Fibroblast of lung (primary cell): ENCODE results near the gene CD1D. TPM values are rescaled to one million over a fixed set of nuclear protein-coding genes. Genes with fewer than 3 reads are reported as not detected.
"Not testable (repeated sequence)": the region's sequence is repeated elsewhere in the genome, so short reads cannot be mapped to it uniquely, and the experiment has no call there.

Experiments used
- DNase-seq, 2 donors: peaks; one replicate each; pipeline versions ENCODE4 v3.0.0 to v3.0.0-alpha.2; 2010; ENCODE audit warnings: low read depth in 2 of 2
- H2AFZ ChIP-seq: 2 replicates; pipeline ENCODE4 v1.5.1; 2012; ENCODE audit warnings: low read length, control low read depth, inconsistent platforms
- H3K27ac ChIP-seq: 2 replicates; pipeline ENCODE4 v1.5.1; 2011; ENCODE audit warnings: low read length, control low read depth; ENCODE audit not compliant: insufficient read depth
- H3K27me3 ChIP-seq: 2 replicates; pipeline ENCODE4 v1.5.1; 2011; ENCODE audit warnings: mild to moderate bottlenecking, low read length; ENCODE audit not compliant: control insufficient read depth, insufficient read depth
- H3K36me3 ChIP-seq: 2 replicates; pipeline ENCODE4 v1.5.1; 2011; ENCODE audit warnings: low read length; ENCODE audit not compliant: control insufficient read depth, insufficient read depth
- H3K4me1 ChIP-seq: 2 replicates; pipeline ENCODE4 v1.5.1; 2011; ENCODE audit warnings: low read length; ENCODE audit not compliant: control insufficient read depth, insufficient read depth; ENCODE audit errors: extremely low read depth
- H3K4me2 ChIP-seq: 2 replicates; pipeline ENCODE4 v1.5.1; 2011; ENCODE audit warnings: low read length, control low read depth; ENCODE audit not compliant: insufficient read depth; ENCODE audit errors: extremely low read depth
- H3K4me3 ChIP-seq, 4 experiments: fragments of 200-600 bp in 1 of 4; sonication (generic) in 1 of 4; replicated peaks in 1 of 4; 2 replicates each; pipeline ENCODE4 v1.5.1; 2011 to 2016; ENCODE audit warnings: low read length in 4 of 4, low read depth in 3 of 4, mild to moderate bottlenecking in 3 of 4, control low read depth in 2 of 4, inconsistent platforms in 1 of 4, mixed read lengths in 1 of 4; ENCODE audit not compliant: insufficient read depth in 1 of 4; ENCODE audit errors: control extremely low read depth in 1 of 4
- H3K79me2 ChIP-seq: 2 replicates; pipeline ENCODE4 v1.5.1; 2012; ENCODE audit warnings: mild to moderate bottlenecking, low read length, inconsistent platforms; ENCODE audit not compliant: control insufficient read depth, insufficient read depth
- H3K9ac ChIP-seq: 2 replicates; pipeline ENCODE4 v1.5.1; 2011; ENCODE audit warnings: mild to moderate bottlenecking, low read length, control low read depth; ENCODE audit not compliant: insufficient read depth
- H3K9me3 ChIP-seq: 2 replicates; pipeline ENCODE4 v1.5.1; 2012; ENCODE audit warnings: low read depth, low read length; ENCODE audit not compliant: control insufficient read depth, insufficient read depth
- H4K20me1 ChIP-seq: 2 replicates; pipeline ENCODE4 v1.5.1; 2011; ENCODE audit warnings: low read length; ENCODE audit not compliant: control insufficient read depth, insufficient read depth; ENCODE audit errors: extremely low read depth
- CTCF ChIP-seq, 2 donors: IDR thresholded peaks in 1 of 2; conservative IDR thresholded peaks in 1 of 2; 1 replicate in 1 of 2; 2 replicates in 1 of 2; pipeline ENCODE4 v1.5.1; 2011 to 2012; ENCODE audit warnings: low read length in 2 of 2, control low read depth in 1 of 2, inconsistent platforms in 1 of 2, low read depth in 1 of 2, mild to moderate bottlenecking in 1 of 2
- EZH2 ChIP-seq: IDR thresholded peaks from 2 replicates; pipeline ENCODE4 v1.5.1; 2012; ENCODE audit warnings: low read length, control low read depth, mild to moderate bottlenecking; ENCODE audit errors: missing control alignments
- polyA plus RNA-seq, 2 donors: library from polyadenylated mRNA; depleted of rRNA in 1 of 2; stranded (reverse) in 1 of 2; unstranded in 1 of 2; fragments of >200 nt; gene quantifications; 2 replicates each; pipeline ENCODE4 v1.2.1, GENCODE V29; 2011 to 2012; ENCODE audit warnings: missing spikeins in 1 of 2
- total RNA-seq: library from RNA; depleted of rRNA; stranded (reverse); fragments of >200 nt; gene quantifications from 2 replicates; pipeline ENCODE4 v1.2.1, GENCODE V29; 2014

Gene CD1D
- total and polyA plus RNA-seq, 2 donors (not counting 1 experiment from before 2014, with no cell fraction given): 0.66 TPM; not detected in 1

DNA sequence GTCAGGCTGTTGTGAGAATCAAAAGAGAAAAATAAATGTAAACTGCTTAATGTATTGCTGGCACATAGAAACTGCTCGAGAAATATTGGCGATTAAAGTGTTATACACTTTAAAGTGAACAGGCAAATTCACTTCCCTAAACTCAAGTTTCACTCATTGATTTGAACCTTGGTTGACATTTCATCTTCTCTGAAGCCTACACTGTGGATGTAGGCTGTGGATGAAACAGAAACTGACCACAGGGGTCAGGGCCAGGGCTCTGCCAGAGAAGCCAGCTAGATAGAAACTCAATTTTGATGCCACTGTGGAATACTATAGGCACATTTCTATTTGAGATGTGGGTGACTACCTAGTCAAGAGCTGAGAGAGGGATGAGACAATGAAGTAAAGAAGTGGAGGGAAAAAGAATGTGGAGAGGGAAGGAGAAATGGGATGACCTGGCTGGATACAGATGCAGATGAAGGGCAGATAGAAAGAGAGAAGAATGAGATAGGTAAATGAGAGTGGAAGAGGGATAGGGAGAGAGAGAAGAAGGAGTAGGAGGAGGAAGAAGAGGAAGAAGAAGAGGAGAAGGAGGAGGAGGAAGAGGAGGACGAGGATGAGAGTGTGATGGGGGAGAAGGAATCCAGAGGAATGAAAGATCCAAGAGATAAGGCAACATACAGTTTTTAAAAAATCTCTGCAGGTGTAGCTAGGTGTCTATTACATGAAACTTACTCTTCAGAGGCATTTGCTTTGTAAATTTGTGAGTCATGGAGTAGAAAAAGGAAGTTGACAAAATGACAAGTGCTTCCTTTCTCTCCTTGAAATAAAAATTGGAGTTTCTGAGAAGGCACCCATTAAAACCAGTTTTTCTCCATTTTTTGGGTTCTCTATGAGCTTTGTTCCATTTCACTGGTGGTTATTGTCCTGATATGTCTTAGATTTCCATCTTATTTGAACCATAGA is 17.4 kb upstream of the CD1D start:
- no peak for TF ChIP-seq CTCF (conservative IDR thresholded peaks at IDR 0.05 in 1 of 2, IDR thresholded peaks at IDR 0.05 in 1 of 2; ENCODE audit: low read depth in 1 of 2, low read length in 2 of 2)
- no peak for TF ChIP-seq EZH2
- no peak for DNase-seq
- no peak overlapping the region for H3K9ac ChIP-seq
- no peak overlapping the region for H3K4me3 ChIP-seq
- H3K4me2 ChIP-seq: no peak overlapping the region
- H3K4me1 ChIP-seq: no peaks in the 10 kb centered on the region
- H2AFZ ChIP-seq: no peak overlapping the region
- H3K27ac ChIP-seq: no peak overlapping the region
- H4K20me1 ChIP-seq: no peaks in the 10 kb centered on the region
- no peaks in the 10 kb centered on the region for H3K36me3 ChIP-seq
- no peaks in the 10 kb centered on the region for H3K9me3 ChIP-seq
- no peaks in the 10 kb centered on the region for H3K79me2 ChIP-seq
- no peaks in the 10 kb centered on the region for H3K27me3 ChIP-seq

DNA sequence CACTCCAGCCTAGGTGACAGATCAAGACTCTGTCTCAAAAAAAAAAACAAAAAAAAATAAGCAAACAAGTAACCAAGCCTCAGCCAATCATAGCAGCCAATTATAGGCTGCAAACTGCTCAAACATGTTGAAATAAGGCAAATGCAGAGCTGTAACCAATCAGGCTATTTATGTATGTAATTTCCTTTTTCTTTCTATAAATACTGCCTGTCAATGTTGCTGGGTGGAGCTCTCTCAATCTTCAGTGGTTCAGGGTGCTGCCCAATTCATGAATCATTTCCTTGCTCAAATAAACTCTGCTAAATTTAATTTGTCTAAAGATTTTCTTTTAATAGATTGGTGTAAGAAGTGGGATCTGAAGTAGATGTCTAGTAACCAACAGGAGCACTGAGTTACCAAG is 11.6 kb upstream of the CD1D start:
- no peak for DNase-seq
- Histone ChIP-seq H3K27me3 (peaks cover 3% of the 10 kb centered on the region), H3K4me3 (no peak overlapping the region), H3K9ac (no peak overlapping the region), H3K4me2 (no peak overlapping the region), H2AFZ (no peak overlapping the region), H3K4me1 (no peaks in the 10 kb centered on the region), H3K27ac (no peak overlapping the region), H3K79me2 (no peaks in the 10 kb centered on the region), H4K20me1 (no peaks in the 10 kb centered on the region), H3K36me3 (no peaks in the 10 kb centered on the region), H3K9me3 (no peaks in the 10 kb centered on the region)
- TF ChIP-seq EZH2 (no peak), CTCF (conservative IDR thresholded peaks at IDR 0.05 in 1 of 2, IDR thresholded peaks at IDR 0.05 in 1 of 2; ENCODE audit: low read depth in 1 of 2, low read length in 2 of 2) (no peak)

DNA sequence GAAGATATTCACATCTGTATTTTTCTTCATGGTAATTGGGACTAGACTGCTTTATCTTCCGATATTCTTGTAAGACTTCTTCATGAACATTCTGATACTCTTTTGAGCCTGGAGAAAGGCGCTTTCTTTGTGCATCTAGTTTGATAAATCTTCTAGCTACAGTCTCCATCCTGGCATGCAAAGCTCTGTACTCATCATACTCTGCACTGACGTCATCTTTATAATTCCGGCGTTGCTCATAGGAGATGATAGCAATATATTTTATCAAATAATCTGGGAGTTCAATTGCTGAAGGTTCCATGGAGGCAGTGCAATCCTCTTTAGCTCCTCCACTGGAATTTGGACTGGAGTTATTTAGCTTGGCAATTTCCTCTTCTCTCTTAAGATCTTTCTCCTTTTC is 4.8 kb upstream of the CD1D start:
- peaks cover 24% of the 10 kb centered on the region for H3K27me3 ChIP-seq
- DNase-seq, H3K27ac ChIP-seq: not testable (repeated sequence)

More for the DNA sequence above, 4.8 kb upstream of the CD1D start:
- not testable (repeated sequence) for H3K36me3 ChIP-seq, H3K4me3 ChIP-seq, H3K4me1 ChIP-seq, H2AFZ ChIP-seq, H3K4me2 ChIP-seq, H3K79me2 ChIP-seq, H3K9me3 ChIP-seq, H3K9ac ChIP-seq, H4K20me1 ChIP-seq
